Measurements from ENCODE around the gene P2RX7.

The P2RX7 gene

DNA sequence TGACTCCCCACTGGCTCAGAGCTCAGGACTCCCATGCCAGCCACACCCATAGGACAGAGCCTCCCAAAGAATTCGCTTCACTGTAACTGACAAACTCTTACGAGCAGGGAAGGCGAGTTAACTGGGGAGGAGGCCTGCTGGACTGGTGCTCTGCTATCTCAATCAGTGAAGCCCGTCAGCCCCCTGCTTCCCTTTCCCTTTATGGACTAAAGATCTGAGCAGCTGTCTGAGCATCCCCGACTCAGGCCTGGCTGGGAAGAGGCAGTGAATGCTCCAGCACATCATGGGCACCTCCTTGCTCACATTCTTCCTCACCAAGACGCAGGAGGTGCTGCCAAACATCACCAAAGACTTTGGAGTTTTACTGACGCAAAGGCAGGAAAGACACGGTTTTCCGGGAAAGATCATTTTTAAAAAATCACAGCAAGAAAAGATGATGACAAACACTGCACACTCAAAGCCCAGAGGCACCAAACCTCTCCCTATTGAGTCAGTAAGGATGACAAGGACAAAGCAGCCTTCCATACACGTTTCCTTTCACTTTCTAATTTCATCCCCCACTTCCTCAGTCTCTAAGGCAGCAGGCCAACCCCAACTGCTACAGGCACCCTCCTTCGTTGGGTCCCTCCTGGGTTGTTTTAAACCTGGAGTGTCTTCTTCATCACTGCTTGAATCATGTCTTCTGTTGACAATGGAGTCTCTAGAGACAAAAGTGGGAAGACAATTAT lies 45.0 kb upstream of the P2RX7 start:
- intact Hi-C loops (cut with DNase I; ENCODE audit: low total_unique reads), result no loop called here
- no peaks in the 10 kb centered on the region for H3K36me3 ChIP-seq
- H3K27ac ChIP-seq, result no peak overlapping the region
- no peak overlapping the region for H3K4me3 ChIP-seq
- no peaks in the 10 kb centered on the region for H3K4me1 ChIP-seq
- no peak for TF ChIP-seq CTCF (IDR thresholded peaks at IDR 0.05)
- no peaks in the 10 kb centered on the region for H3K9me3 ChIP-seq
- no peaks in the 10 kb centered on the region for H3K27me3 ChIP-seq
- no peak for DNase-seq

DNA sequence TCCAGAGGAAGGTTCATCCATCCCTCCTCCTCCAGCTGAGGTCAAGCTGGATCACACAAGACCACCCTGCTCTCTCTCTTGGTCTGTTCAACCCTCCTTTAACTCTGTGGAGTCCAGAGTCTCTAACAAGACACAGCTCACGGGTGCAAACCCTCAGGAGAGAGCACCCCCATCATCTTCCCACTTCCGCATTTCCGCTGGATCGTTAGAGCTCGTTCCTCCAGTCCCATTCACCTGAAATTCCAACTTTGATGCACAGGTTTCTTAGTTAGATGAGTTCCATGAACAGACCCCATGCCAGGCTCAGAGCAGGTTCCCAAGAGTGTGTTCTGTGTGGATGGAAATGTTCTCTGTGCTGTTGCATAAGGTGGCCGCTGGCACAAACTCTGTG lies 44.5 kb upstream of the P2RX7 start:
- Histone ChIP-seq H3K4me1 (no peaks in the 10 kb centered on the region), H3K27ac (no peak overlapping the region), H3K9me3 (no peaks in the 10 kb centered on the region), H3K36me3 (no peaks in the 10 kb centered on the region), H3K4me3 (no peak overlapping the region), H3K27me3 (peaks cover 0 to under 1% of the 10 kb centered on the region in 2 donors)
- intact Hi-C loops (cut with DNase I; ENCODE audit: low total_unique reads), result no loop called here
- DNase-seq, result no peak
- TF ChIP-seq CTCF (IDR thresholded peaks at IDR 0.05), result no peak

DNA sequence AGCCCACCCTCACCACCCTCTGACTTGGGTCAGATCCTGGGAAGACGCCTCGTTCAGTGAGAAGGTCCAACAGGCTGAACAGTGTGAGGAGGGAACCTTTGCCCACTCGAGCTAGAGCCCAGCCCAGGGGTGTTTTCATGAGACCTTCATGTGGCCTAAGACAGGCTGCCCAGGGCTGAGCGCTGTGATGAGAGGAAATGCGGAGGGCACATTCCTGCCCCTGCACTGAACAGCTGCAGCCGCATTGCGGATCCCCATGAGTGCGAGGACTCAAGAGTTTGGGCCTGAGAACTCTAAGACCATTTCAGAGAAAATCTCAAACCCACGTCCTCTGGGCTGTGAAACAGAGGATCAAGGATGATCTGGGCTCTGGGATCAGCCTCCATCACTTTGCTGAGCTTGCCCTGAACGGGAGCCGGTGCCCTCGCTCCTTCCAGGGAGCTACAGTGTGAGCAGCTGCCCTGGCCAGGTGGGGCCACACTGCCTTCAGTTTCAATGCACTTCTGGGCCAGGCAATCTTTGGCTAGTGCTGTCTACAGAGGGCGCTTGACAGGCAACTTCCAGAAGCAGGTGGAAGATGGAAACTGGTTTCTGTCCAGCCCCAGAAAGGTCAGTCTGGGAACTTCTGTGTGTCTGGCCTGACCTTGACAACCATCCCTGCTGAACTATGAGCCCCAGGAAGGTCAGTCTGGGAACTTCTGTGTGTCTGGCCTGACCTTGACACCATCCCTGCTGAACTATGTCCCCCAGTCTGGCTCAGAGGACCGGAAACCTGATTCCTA lies 43.5 kb upstream of the P2RX7 start:
- Histone ChIP-seq H3K4me3 (no peak overlapping the region), H3K9me3 (no peaks in the 10 kb centered on the region), H3K27ac (no peak overlapping the region), H3K4me1 (no peaks in the 10 kb centered on the region), H3K36me3 (no peaks in the 10 kb centered on the region), H3K27me3 (peaks cover 0 to 9% of the 10 kb centered on the region in 2 donors)
- intact Hi-C loops (cut with DNase I; ENCODE audit: low total_unique reads), result no loop called here
- no peak for TF ChIP-seq CTCF (IDR thresholded peaks at IDR 0.05)
- DNase-seq, result no peak

DNA sequence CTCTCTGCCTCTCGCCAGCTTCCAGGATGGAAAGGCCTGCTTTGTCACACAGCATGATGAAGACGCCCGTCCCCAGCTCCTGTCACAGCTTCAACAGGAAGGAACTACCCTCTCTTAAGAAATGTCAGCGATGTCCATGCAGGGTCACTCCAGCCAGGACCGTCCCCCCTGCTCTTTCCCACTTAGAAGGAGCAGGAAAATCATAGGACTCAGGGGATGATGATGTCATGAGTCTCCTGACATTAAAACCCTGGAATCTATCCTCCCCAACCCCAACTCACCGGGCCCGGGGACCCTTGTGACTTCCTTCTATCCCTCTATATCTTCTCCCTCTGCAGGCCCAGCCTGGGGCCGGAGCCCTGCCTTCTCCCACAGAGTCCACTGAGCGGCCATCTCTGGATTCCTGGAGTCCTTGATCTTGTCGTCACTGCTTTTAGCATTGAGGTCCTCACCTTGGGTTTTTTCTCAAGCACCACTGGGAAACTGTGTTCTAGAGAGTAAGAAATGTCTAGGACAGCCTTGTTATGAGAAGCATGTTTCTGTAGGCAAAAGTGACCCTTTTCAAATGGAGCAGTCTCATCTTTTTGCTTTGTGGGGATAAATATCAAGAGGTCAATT lies 42.8 kb upstream of the P2RX7 start:
- H3K9me3 ChIP-seq, result no peaks in the 10 kb centered on the region
- H3K4me3 ChIP-seq, result no peak overlapping the region
- intact Hi-C loops (cut with DNase I; ENCODE audit: low total_unique reads), result no loop called here
- no peak for DNase-seq
- TF ChIP-seq CTCF (IDR thresholded peaks at IDR 0.05), result no peak
- H3K36me3 ChIP-seq, result no peaks in the 10 kb centered on the region
- peaks cover 0 to 15% of the 10 kb centered on the region in 2 donors for H3K27me3 ChIP-seq
- H3K4me1 ChIP-seq, result no peaks in the 10 kb centered on the region
- H3K27ac ChIP-seq, result no peak overlapping the region

DNA sequence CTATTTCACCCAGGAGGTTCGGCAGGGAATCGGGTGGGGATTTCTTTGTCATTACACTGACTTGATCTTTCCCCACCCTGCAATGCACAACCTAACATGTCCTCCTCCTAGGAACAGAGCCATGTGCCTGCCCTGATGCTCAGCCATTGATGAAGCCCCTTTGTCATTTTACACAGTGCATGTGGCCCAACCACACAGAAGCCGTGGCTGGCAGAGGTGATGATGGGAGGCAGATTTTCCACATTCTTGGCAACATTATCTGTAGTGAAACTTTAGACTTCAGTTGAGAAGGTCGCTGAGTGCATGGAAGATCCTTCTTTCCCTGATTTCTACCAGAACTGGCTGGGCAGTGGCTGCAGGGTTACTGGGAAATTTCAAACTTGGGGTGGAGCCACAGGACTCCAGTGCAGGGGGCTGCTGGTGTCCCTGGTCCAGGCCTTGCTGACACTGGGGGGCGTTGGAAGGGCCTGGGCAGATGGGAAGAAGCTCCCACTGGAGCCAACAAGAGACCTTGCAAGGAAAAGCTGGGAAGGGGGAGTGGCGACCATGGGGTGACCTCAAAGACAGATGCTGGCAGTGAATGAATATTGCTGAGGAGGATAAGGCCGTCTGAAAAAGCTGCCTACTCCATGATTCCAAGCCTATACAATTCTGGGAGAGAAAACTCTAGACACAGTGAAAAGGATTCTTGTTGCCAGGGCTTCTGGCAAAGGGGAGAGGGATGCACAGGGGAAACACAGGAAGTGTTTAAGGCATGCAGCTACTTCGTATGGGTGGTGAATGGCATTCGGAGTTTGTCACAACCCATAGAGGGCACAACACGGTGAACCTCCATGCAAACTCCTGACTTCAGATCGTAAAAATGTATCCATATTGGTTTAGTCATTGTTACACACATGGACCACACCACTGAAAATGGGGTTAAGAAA lies 41.8 kb upstream of the P2RX7 start:
- intact Hi-C loops (cut with DNase I; ENCODE audit: low total_unique reads), result no loop called here

More for the DNA sequence above, 41.8 kb upstream of the P2RX7 start:
- peaks cover 0 to 5% (median 4%) of the 10 kb centered on the region in 4 donors for H3K4me1 ChIP-seq
- no peak for TF ChIP-seq CTCF (IDR thresholded peaks at IDR 0.05)
- H3K4me3 ChIP-seq, result no peak overlapping the region
- H3K36me3 ChIP-seq, result no peaks in the 10 kb centered on the region
- no peak for DNase-seq
- H3K27me3 ChIP-seq, result peaks cover 0 to 22% of the 10 kb centered on the region in 2 donors
- H3K27ac ChIP-seq, result no peak overlapping the region
- no peaks in the 10 kb centered on the region for H3K9me3 ChIP-seq

Measured in tibial artery (tissue), 4 donors.